GM19025 (cell line): ENCODE measurements around the gene GABRG3.

ENCODE experiments used
- ATAC-seq: cut with Tn5 transposase; IDR thresholded peaks from one replicate; pipeline ENCODE4 v1.9.1; 2021; ENCODE audit warnings: mild to moderate bottlenecking, low read depth, moderate library complexity; ENCODE audit not compliant: unreplicated experiment

GABRG3 gene

GRCh38 chr15:27535445-27536129 lies 564.6 kb downstream of the GABRG3 start:
- ATAC-seq = no peak

GRCh38 chr15:27538325-27538724 lies 567.3 kb downstream of the GABRG3 start:
- ATAC-seq = no peak

- ATAC-seq = no peak
Measured at GRCh38 chr15:27541581-27541980, 570.6 kb downstream of the GABRG3 start.

- ATAC-seq = no peak
Measured at GRCh38 chr15:27545494-27546255, 574.7 kb downstream of the GABRG3 start.

- ATAC-seq = no peak
Measured at GRCh38 chr15:27549746-27550145, 578.8 kb downstream of the GABRG3 start.

- ATAC-seq = no peak
Measured at GRCh38 chr15:27550635-27551034, 579.7 kb downstream of the GABRG3 start.

GRCh38 chr15:27561816-27562215 lies 590.8 kb downstream of the GABRG3 start:
- no peak for ATAC-seq

- ATAC-seq = no peak
Measured at GRCh38 chr15:27563765-27564370, 592.9 kb downstream of the GABRG3 start.

GRCh38 chr15:27564656-27565055 lies 593.7 kb downstream of the GABRG3 start:
- no peak for ATAC-seq

- ATAC-seq = no peak
Measured at GRCh38 chr15:27570746-27571145, 599.8 kb downstream of the GABRG3 start.

- no peak for ATAC-seq
Measured at GRCh38 chr15:27573805-27574485, 603.0 kb downstream of the GABRG3 start.

GRCh38 chr15:27574541-27575054 lies 603.6 kb downstream of the GABRG3 start:
- ATAC-seq = no peak

GRCh38 chr15:27575521-27575920 lies 604.5 kb downstream of the GABRG3 start:
- ATAC-seq = no peak

- ATAC-seq = no peak
Measured at GRCh38 chr15:27576576-27576975, 605.6 kb downstream of the GABRG3 start.

- ATAC-seq = no peak
Measured at GRCh38 chr15:27579738-27580137, 608.8 kb downstream of the GABRG3 start.

- ATAC-seq = no peak
Measured at GRCh38 chr15:27582726-27583410, 611.9 kb downstream of the GABRG3 start.

GRCh38 chr15:27583651-27584050 lies 612.7 kb downstream of the GABRG3 start:
- ATAC-seq = no peak

GRCh38 chr15:27585041-27585640 lies 614.2 kb downstream of the GABRG3 start:
- ATAC-seq = no peak

- ATAC-seq = no peak
Measured at GRCh38 chr15:27587810-27588209, 616.8 kb downstream of the GABRG3 start.

GRCh38 chr15:27589260-27589659 lies 618.3 kb downstream of the GABRG3 start:
- ATAC-seq = no peak
